ENCODE results near the gene ACTR1B.

- TF ChIP-seq CTCF (conservative IDR thresholded peaks at IDR 0.05; ENCODE audit: low read depth, low read length) (no peak), MAFK (IDR thresholded peaks at IDR 0.05; ENCODE audit: low read depth, low read length) (no peak), POLR2A (IDR thresholded peaks at IDR 0.05; ENCODE audit: low read depth, low read length) (peak; percentile 71), MXI1 (IDR thresholded peaks at IDR 0.05; ENCODE audit: borderline replicate concordance, low read depth, low read length) (peak; percentile 82), SMC3 (IDR thresholded peaks at IDR 0.05; ENCODE audit: low read depth, low read length) (no peak), USF2 (IDR thresholded peaks at IDR 0.05; ENCODE audit: low read depth, low read length) (peak; percentile 80), RAD21 (IDR thresholded peaks at IDR 0.05; ENCODE audit: low read length) (no peak), RCOR1 (IDR thresholded peaks at IDR 0.05; ENCODE audit: insufficient replicate concordance, low read length) (no peak)
- TF ChIP-seq, protein P1, sequence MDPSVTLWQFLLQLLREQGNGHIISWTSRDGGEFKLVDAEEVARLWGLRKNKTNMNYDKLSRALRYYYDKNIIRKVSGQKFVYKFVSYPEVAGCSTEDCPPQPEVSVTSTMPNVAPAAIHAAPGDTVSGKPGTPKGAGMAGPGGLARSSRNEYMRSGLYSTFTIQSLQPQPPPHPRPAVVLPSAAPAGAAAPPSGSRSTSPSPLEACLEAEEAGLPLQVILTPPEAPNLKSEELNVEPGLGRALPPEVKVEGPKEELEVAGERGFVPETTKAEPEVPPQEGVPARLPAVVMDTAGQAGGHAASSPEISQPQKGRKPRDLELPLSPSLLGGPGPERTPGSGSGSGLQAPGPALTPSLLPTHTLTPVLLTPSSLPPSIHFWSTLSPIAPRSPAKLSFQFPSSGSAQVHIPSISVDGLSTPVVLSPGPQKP (IDR thresholded peaks at IDR 0.05; ENCODE audit: borderline replicate concordance, low read depth, low read length): no peak
Observed at GRCh38 chr2:97662895-97663625, 784 bp downstream of the ACTR1B start.
